AG09319 (cell line): ENCODE results near the gene ZNF568.

ENCODE experiments used
- DNase-seq: peaks from one replicate; pipeline ENCODE4 v3.0.0-alpha.2; 2010; ENCODE audit warnings: low read depth; ENCODE audit errors: extremely low read depth
- CTCF ChIP-seq: IDR thresholded peaks from 2 replicates; pipeline ENCODE4 v1.5.1; 2011; ENCODE audit warnings: low read depth, mild to moderate bottlenecking, inconsistent platforms, low read length, moderate library complexity

The ZNF568 gene

GRCh38 chr19:36918090-36918489 lies 2.0 kb downstream of the ZNF568 start:
- no peak for DNase-seq
- TF ChIP-seq CTCF: no peak

GRCh38 chr19:36931684-36932083 lies 15.6 kb downstream of the ZNF568 start:
- TF ChIP-seq CTCF: no peak
- DNase-seq: no peak

GRCh38 chr19:36939153-36939552 lies 23.0 kb downstream of the ZNF568 start:
- no peak for DNase-seq
- TF ChIP-seq CTCF: no peak

- no peak for DNase-seq
- no peak for TF ChIP-seq CTCF
Measured at GRCh38 chr19:36950335-36951119, 34.4 kb downstream of the ZNF568 start.

- no peak for TF ChIP-seq CTCF
- no peak for DNase-seq
Measured at GRCh38 chr19:36962346-36962745, 46.2 kb downstream of the ZNF568 start.

- TF ChIP-seq CTCF: no peak
- DNase-seq: no peak
Measured at GRCh38 chr19:36963280-36963679, 47.1 kb downstream of the ZNF568 start.

GRCh38 chr19:36972571-36972970 lies 56.4 kb downstream of the ZNF568 start:
- no peak for TF ChIP-seq CTCF
- DNase-seq: no peak
